Mesendoderm (in vitro differentiated cells): ENCODE results near the gene BAZ1B.
"Not testable (repeated sequence)": the region's sequence is repeated elsewhere in the genome, so short reads cannot be mapped to it uniquely, and the experiment has no call there.

Experiments
- DNase-seq: peaks from one replicate; pipeline ENCODE4 v3.0.0; 2013
- H2AK5ac ChIP-seq: 2 replicates; pipeline ENCODE4 v1.6.1; 2013; ENCODE audit warnings: low read length, inconsistent platforms
- H2BK120ac ChIP-seq: 2 replicates; pipeline ENCODE4 v1.6.1; 2013; ENCODE audit warnings: low read depth, mild to moderate bottlenecking, low read length, moderate library complexity, mixed read lengths
- H2BK15ac ChIP-seq: replicated peaks from 2 replicates; pipeline ENCODE4 v1.6.1; 2013; ENCODE audit warnings: low read depth, mild to moderate bottlenecking, moderate library complexity
- H2BK5ac ChIP-seq: 2 replicates; pipeline ENCODE4 v1.6.1; 2013; ENCODE audit warnings: low read length, inconsistent platforms
- H3K18ac ChIP-seq: 2 replicates; pipeline ENCODE4 v1.6.1; 2013; ENCODE audit warnings: mild to moderate bottlenecking, low read length, mixed read lengths
- H3K23ac ChIP-seq: one replicate; pipeline ENCODE4 v1.6.1; 2013; ENCODE audit warnings: low read length
- H3K27ac ChIP-seq: 2 replicates; pipeline ENCODE4 v1.5.1; 2013; ENCODE audit warnings: low read depth, mild to moderate bottlenecking, inconsistent platforms, low read length, moderate library complexity
- H3K27me3 ChIP-seq: 2 replicates; pipeline ENCODE4 v1.6.1; 2013; ENCODE audit warnings: low read length, control low read depth, mild to moderate bottlenecking, inconsistent platforms; ENCODE audit not compliant: insufficient read depth, poor library complexity
- H3K36me3 ChIP-seq: 2 replicates; pipeline ENCODE4 v1.6.1; 2013; ENCODE audit warnings: low read length, inconsistent platforms; ENCODE audit not compliant: control insufficient read depth, insufficient read depth
- H3K4ac ChIP-seq: one replicate; pipeline ENCODE4 v1.6.1; 2013; ENCODE audit warnings: low read depth, mild to moderate bottlenecking, low read length, moderate library complexity
- H3K4me1 ChIP-seq: 2 replicates; pipeline ENCODE4 v1.6.1; 2013; ENCODE audit warnings: low read depth, low read length, inconsistent platforms; ENCODE audit not compliant: control insufficient read depth
- H3K4me2 ChIP-seq: 2 replicates; pipeline ENCODE4 v1.6.1; 2013; ENCODE audit warnings: low read length
- H3K4me3 ChIP-seq: 2 replicates; pipeline ENCODE4 v1.5.1; 2013; ENCODE audit warnings: mild to moderate bottlenecking, low read length
- H3K56ac ChIP-seq: one replicate; pipeline ENCODE4 v1.6.1; 2013; ENCODE audit warnings: low read length
- H3K79me1 ChIP-seq: 2 replicates; pipeline ENCODE4 v1.6.1; 2013; ENCODE audit warnings: low read length, inconsistent platforms
- H3K79me2 ChIP-seq: 2 replicates; pipeline ENCODE4 v1.6.1; 2013; ENCODE audit warnings: mild to moderate bottlenecking, low read length; ENCODE audit not compliant: control insufficient read depth, insufficient read depth
- H3K9ac ChIP-seq: 2 replicates; pipeline ENCODE4 v1.6.1; 2013; ENCODE audit warnings: low read length, inconsistent platforms
- H4K5ac ChIP-seq: one replicate; pipeline ENCODE4 v1.6.1; 2013; ENCODE audit warnings: low read length
- H4K8ac ChIP-seq: one replicate; pipeline ENCODE4 v1.6.1; 2013; ENCODE audit warnings: low read depth, mild to moderate bottlenecking, control low read depth, low read length, moderate library complexity
- WGBS: extraction: QIAGEN DNeasy Blood & Tissue Kit; methylation state at CpG from one replicate; pipeline ENCODE4 v1.1.7; 2013; ENCODE audit warnings: low lambda C conversion rate, missing lambda C conversion rate; ENCODE audit not compliant: insufficient coverage; ENCODE audit errors: extremely low coverage; 5-methylcytosine and 5-hydroxymethylcytosine counted together

The BAZ1B gene

GRCh38 chr7:73477376-73477775 lies 44.7 kb downstream of the BAZ1B start:
- no CpG with 5 or more reads among the region's 5 CpGs for WGBS
- Histone ChIP-seq H3K4me2 (no peak overlapping the region), H2BK120ac (no peak overlapping the region), H3K27ac (no peak overlapping the region), H3K4ac (no peak overlapping the region), H3K4me1 (no peaks in the 10 kb centered on the region), H3K36me3 (peaks cover 13% of the 10 kb centered on the region), H2AK5ac (no peak overlapping the region), H4K8ac (no peak overlapping the region), H3K79me1 (peaks cover 11% of the 10 kb centered on the region), H3K23ac (no peak overlapping the region), H2BK15ac (no peak overlapping the region), H4K5ac (no peak overlapping the region), H3K18ac (no peak overlapping the region), H3K4me3 (no peak overlapping the region), H3K79me2 (peaks cover 26% of the 10 kb centered on the region), H2BK5ac (no peak overlapping the region), H3K27me3 (no peaks in the 10 kb centered on the region), H3K9ac (no peak overlapping the region), H3K56ac (no peak overlapping the region)
- no peak for DNase-seq

GRCh38 chr7:73470208-73470607 lies 51.9 kb downstream of the BAZ1B start:
- no peak overlapping the region for H2BK5ac ChIP-seq
- no peak overlapping the region for H3K4me3 ChIP-seq
- no peak overlapping the region for H2BK120ac ChIP-seq
- no peak for DNase-seq
- H3K56ac ChIP-seq: no peak overlapping the region
- H3K4me1 ChIP-seq: no peaks in the 10 kb centered on the region
- H2AK5ac ChIP-seq: no peak overlapping the region
- no peak overlapping the region for H4K8ac ChIP-seq
- H3K18ac ChIP-seq: no peak overlapping the region
- H3K27me3 ChIP-seq: no peaks in the 10 kb centered on the region
- peaks cover 9% of the 10 kb centered on the region for H3K36me3 ChIP-seq
- H3K9ac ChIP-seq: no peak overlapping the region
- H3K79me1 ChIP-seq: peaks cover 3% of the 10 kb centered on the region
- H3K79me2 ChIP-seq: peaks cover 10% of the 10 kb centered on the region
- no peak overlapping the region for H3K23ac ChIP-seq
- no peak overlapping the region for H3K4me2 ChIP-seq
- no peak overlapping the region for H2BK15ac ChIP-seq
- H4K5ac ChIP-seq: no peak overlapping the region
- WGBS: no CpG with 5 or more reads among the region's 5 CpGs
- no peak overlapping the region for H3K27ac ChIP-seq
- no peak overlapping the region for H3K4ac ChIP-seq

GRCh38 chr7:73467046-73467445 lies 55.0 kb downstream of the BAZ1B start:
- H3K27ac ChIP-seq, H2AK5ac ChIP-seq, H2BK15ac ChIP-seq, H3K4ac ChIP-seq, H3K56ac ChIP-seq, DNase-seq, H3K4me1 ChIP-seq, H3K79me1 ChIP-seq, H3K27me3 ChIP-seq, H4K5ac ChIP-seq, H2BK5ac ChIP-seq, H3K79me2 ChIP-seq, H3K4me3 ChIP-seq, H3K18ac ChIP-seq, H3K23ac ChIP-seq, H4K8ac ChIP-seq, H3K9ac ChIP-seq, H2BK120ac ChIP-seq, H3K4me2 ChIP-seq: not testable (repeated sequence)
- no CpG with 5 or more reads among the region's 6 CpGs for WGBS
- H3K36me3 ChIP-seq: peaks cover 17% of the 10 kb centered on the region

GRCh38 chr7:73466112-73466511 lies 56.0 kb downstream of the BAZ1B start:
- Histone ChIP-seq H4K8ac (no peak overlapping the region), H3K23ac (no peak overlapping the region), H3K18ac (no peak overlapping the region), H3K79me2 (peaks cover 1% of the 10 kb centered on the region), H2AK5ac (no peak overlapping the region), H3K4ac (no peak overlapping the region), H3K27ac (no peak overlapping the region), H3K4me2 (no peak overlapping the region), H3K27me3 (no peaks in the 10 kb centered on the region), H3K56ac (no peak overlapping the region), H3K4me3 (no peak overlapping the region), H2BK15ac (no peak overlapping the region), H3K4me1 (no peaks in the 10 kb centered on the region), H3K79me1 (peaks cover 4% of the 10 kb centered on the region), H2BK5ac (no peak overlapping the region), H3K36me3 (peaks cover 17% of the 10 kb centered on the region), H2BK120ac (no peak overlapping the region), H4K5ac (no peak overlapping the region), H3K9ac (no peak overlapping the region)
- no CpG with 5 or more reads among the region's 1 CpG for WGBS
- no peak for DNase-seq

- Histone ChIP-seq H3K79me2 (peaks cover 1% of the 10 kb centered on the region), H3K27ac (no peak overlapping the region), H2BK15ac (no peak overlapping the region), H2BK120ac (no peak overlapping the region), H3K4ac (no peak overlapping the region), H4K8ac (no peak overlapping the region), H3K4me3 (no peak overlapping the region), H3K18ac (no peak overlapping the region), H3K4me2 (no peak overlapping the region), H3K27me3 (no peaks in the 10 kb centered on the region), H3K9ac (no peak overlapping the region), H3K4me1 (no peaks in the 10 kb centered on the region), H3K79me1 (peaks cover 3% of the 10 kb centered on the region), H3K36me3 (peaks cover 14% of the 10 kb centered on the region), H2AK5ac (no peak overlapping the region), H4K5ac (no peak overlapping the region), H3K23ac (no peak overlapping the region), H2BK5ac (no peak overlapping the region), H3K56ac (no peak overlapping the region)
- no peak for DNase-seq
- WGBS: no CpG with 5 or more reads among the region's 7 CpGs
These were observed 58.1 kb downstream of the BAZ1B start for GRCh38 chr7:73463966-73464365.

- Histone ChIP-seq H2BK120ac (no peak overlapping the region), H2BK5ac (no peak overlapping the region), H3K27ac (no peak overlapping the region), H3K9ac (no peak overlapping the region), H4K8ac (no peak overlapping the region), H2BK15ac (no peak overlapping the region), H3K56ac (no peak overlapping the region), H3K23ac (no peak overlapping the region), H3K4me1 (no peaks in the 10 kb centered on the region), H2AK5ac (no peak overlapping the region), H3K4me2 (no peak overlapping the region), H3K18ac (no peak overlapping the region), H3K4me3 (no peak overlapping the region), H3K36me3 (peaks cover 12% of the 10 kb centered on the region), H3K79me2 (peaks cover 1% of the 10 kb centered on the region), H3K4ac (no peak overlapping the region), H4K5ac (no peak overlapping the region), H3K79me1 (peaks cover 3% of the 10 kb centered on the region), H3K27me3 (no peaks in the 10 kb centered on the region)
- WGBS: no CpG with 5 or more reads among the region's 3 CpGs
- DNase-seq: no peak
These were observed 58.8 kb downstream of the BAZ1B start for GRCh38 chr7:73463260-73463659.
